Immature natural killer cell (primary cell): ENCODE measurements around the gene RELA. TPM values are rescaled to one million over a fixed set of nuclear protein-coding genes. Genes with fewer than 3 reads are reported as not detected.

Experiments used
- DNase-seq, 3 donors: peaks; one replicate each; pipeline ENCODE4 v3.0.0; 2022; ENCODE audit warnings: mixed read lengths in 1 of 3
- H3K27ac Mint-ChIP-seq, 6 donors: one replicate each; pipeline ENCODE4 v1.8.0; 2020; ENCODE audit warnings: mixed read lengths in 6 of 6, mild to moderate bottlenecking in 5 of 6, inconsistent platforms in 4 of 6, moderate library complexity in 3 of 6
- H3K27me3 Mint-ChIP-seq, 3 donors: one replicate each; pipeline ENCODE4 v1.8.0; 2020 to 2021; ENCODE audit warnings: low read depth in 3 of 3, mild to moderate bottlenecking in 3 of 3, mixed read lengths in 3 of 3, moderate library complexity in 3 of 3, inconsistent platforms in 1 of 3
- H3K36me3 Mint-ChIP-seq, 3 donors: one replicate each; pipeline ENCODE4 v1.8.0; 2020; ENCODE audit warnings: mixed read lengths in 3 of 3, inconsistent platforms in 2 of 3, mild to moderate bottlenecking in 2 of 3
- H3K4me1 Mint-ChIP-seq, 2 donors: one replicate each; pipeline ENCODE4 v1.8.0; 2020; ENCODE audit warnings: inconsistent platforms in 2 of 2, mild to moderate bottlenecking in 2 of 2, mixed read lengths in 2 of 2, moderate library complexity in 1 of 2
- H3K4me3 Mint-ChIP-seq, 5 donors: one replicate each; pipeline ENCODE4 v1.8.0; 2020; ENCODE audit warnings: mild to moderate bottlenecking in 5 of 5, mixed read lengths in 5 of 5, inconsistent platforms in 3 of 5, moderate library complexity in 3 of 5
- H3K9me3 Mint-ChIP-seq, 6 donors: one replicate each; pipeline ENCODE4 v1.8.0; 2020; ENCODE audit warnings: mild to moderate bottlenecking in 6 of 6, mixed read lengths in 6 of 6, inconsistent platforms in 4 of 6, moderate library complexity in 3 of 6
- polyA plus RNA-seq, 3 donors: library from polyadenylated mRNA; unstranded; fragments of 300-500 nt; fragmentation: Illumina TruSeq; gene quantifications; one replicate each; pipeline ENCODE4 v1.2.3, GENCODE V29; 2021

RELA gene
- polyA plus RNA-seq, 3 donors from 2014 or later, result 38.5 to 88.4 (median 41.8) TPM

- Mint-ChIP-seq H3K4me1 (peaks cover 44 to 48% of the 10 kb centered on the region in 2 donors), H3K27ac (peak overlapping the region; percentile 95 to 99 (median 97)), H3K36me3 (peaks cover 4 to 19% (median 13%) of the 10 kb centered on the region in 3 donors), H3K27me3 (peaks cover 35 to 56% (median 44%) of the 10 kb centered on the region in 3 donors), H3K9me3 (peaks cover 0 to 3% (median 0%) of the 10 kb centered on the region in 6 donors), H3K4me3 (peak overlapping the region in 2 of 5 donors; percentile 13 to 47)
- DNase-seq, result no peak
Observed at GRCh38 chr11:65649656-65650546, 12.8 kb downstream of the RELA start.

GRCh38 chr11:65648997-65649493 lies 13.7 kb downstream of the RELA start:
- Mint-ChIP-seq H3K9me3 (peaks cover 0 to 3% (median 0%) of the 10 kb centered on the region in 6 donors), H3K4me3 (no peak overlapping the region), H3K27ac (peak overlapping the region in 5 of 6 donors; percentile 23 to 84 (median 67)), H3K36me3 (peaks cover 3 to 20% (median 13%) of the 10 kb centered on the region in 3 donors), H3K4me1 (peaks cover 46 to 53% of the 10 kb centered on the region in 2 donors), H3K27me3 (peaks cover 32 to 54% (median 50%) of the 10 kb centered on the region in 3 donors)
- no peak for DNase-seq

- H3K9me3 Mint-ChIP-seq, result peaks cover 0 to 2% (median 0%) of the 10 kb centered on the region in 6 donors
- peak overlapping the region in 1 of 6 donors; percentile 74 for H3K27ac Mint-ChIP-seq
- peaks cover 41 to 50% of the 10 kb centered on the region in 2 donors for H3K4me1 Mint-ChIP-seq
- DNase-seq, result no peak
- no peak overlapping the region for H3K4me3 Mint-ChIP-seq
- H3K27me3 Mint-ChIP-seq, result peaks cover 20 to 43% (median 42%) of the 10 kb centered on the region in 3 donors
- peaks cover 3 to 24% (median 13%) of the 10 kb centered on the region in 3 donors for H3K36me3 Mint-ChIP-seq
Observed at GRCh38 chr11:65646958-65647701, 15.6 kb downstream of the RELA start.

- Mint-ChIP-seq H3K4me3 (no peak overlapping the region), H3K9me3 (no peaks in the 10 kb centered on the region), H3K36me3 (peaks cover 3 to 30% (median 19%) of the 10 kb centered on the region in 3 donors), H3K4me1 (peaks cover 41 to 50% of the 10 kb centered on the region in 2 donors), H3K27ac (peak overlapping the region in 3 of 6 donors; percentile 40 to 51 (median 45)), H3K27me3 (peaks cover 18 to 42% (median 42%) of the 10 kb centered on the region in 3 donors)
- DNase-seq, result no peak
Observed at GRCh38 chr11:65646288-65646957, 16.3 kb downstream of the RELA start.

- Mint-ChIP-seq H3K27me3 (peaks cover 19 to 42% (median 41%) of the 10 kb centered on the region in 3 donors), H3K4me3 (no peak overlapping the region), H3K36me3 (peaks cover 3 to 30% (median 19%) of the 10 kb centered on the region in 3 donors), H3K9me3 (no peaks in the 10 kb centered on the region), H3K4me1 (peaks cover 37 to 48% of the 10 kb centered on the region in 2 donors), H3K27ac (peak overlapping the region; percentile 51 to 84 (median 75))
- DNase-seq, result no peak
Observed at GRCh38 chr11:65645710-65646109, 17.0 kb downstream of the RELA start.

- Mint-ChIP-seq H3K9me3 (no peaks in the 10 kb centered on the region), H3K36me3 (peaks cover 3 to 30% (median 19%) of the 10 kb centered on the region in 3 donors), H3K4me3 (peak overlapping the region in 2 of 5 donors; percentile 24 to 45), H3K4me1 (peaks cover 38 to 48% of the 10 kb centered on the region in 2 donors), H3K27ac (peak overlapping the region; percentile 51 to 88 (median 76)), H3K27me3 (peaks cover 26 to 51% (median 49%) of the 10 kb centered on the region in 3 donors)
- DNase-seq, result no peak
Observed at GRCh38 chr11:65644837-65645236, 17.9 kb downstream of the RELA start.

GRCh38 chr11:65643971-65644370 lies 18.7 kb downstream of the RELA start:
- H3K27ac Mint-ChIP-seq, result peak overlapping the region; percentile 60 to 100 (median 87)
- no peaks in the 10 kb centered on the region for H3K9me3 Mint-ChIP-seq
- peaks cover 3 to 29% (median 19%) of the 10 kb centered on the region in 3 donors for H3K36me3 Mint-ChIP-seq
- DNase-seq, result no peak
- H3K27me3 Mint-ChIP-seq, result peaks cover 35 to 59% (median 58%) of the 10 kb centered on the region in 3 donors
- peak overlapping the region in 3 of 5 donors; percentile 10 to 54 (median 21) for H3K4me3 Mint-ChIP-seq
- peaks cover 46 to 57% of the 10 kb centered on the region in 2 donors for H3K4me1 Mint-ChIP-seq

- H3K27me3 Mint-ChIP-seq, result peaks cover 41 to 66% (median 61%) of the 10 kb centered on the region in 3 donors
- H3K27ac Mint-ChIP-seq, result peak overlapping the region; percentile 92 to 100 (median 98)
- peaks cover 60 to 66% of the 10 kb centered on the region in 2 donors for H3K4me1 Mint-ChIP-seq
- peak in 1 of 3 donors; percentile 56 for DNase-seq
- H3K36me3 Mint-ChIP-seq, result peaks cover 0 to 20% (median 11%) of the 10 kb centered on the region in 3 donors
- no peaks in the 10 kb centered on the region for H3K9me3 Mint-ChIP-seq
- peak overlapping the region; percentile 85 to 96 (median 91) for H3K4me3 Mint-ChIP-seq
Observed at GRCh38 chr11:65642014-65642671, 20.6 kb downstream of the RELA start.

- Mint-ChIP-seq H3K4me3 (peak overlapping the region; percentile 85 to 96 (median 91)), H3K36me3 (peaks cover 0 to 24% (median 11%) of the 10 kb centered on the region in 3 donors), H3K27me3 (peaks cover 41 to 65% (median 61%) of the 10 kb centered on the region in 3 donors), H3K27ac (peak overlapping the region; percentile 92 to 100 (median 98)), H3K9me3 (no peaks in the 10 kb centered on the region), H3K4me1 (peaks cover 65 to 71% of the 10 kb centered on the region in 2 donors)
- no peak for DNase-seq
Observed at GRCh38 chr11:65641297-65642013, 21.3 kb downstream of the RELA start.

- peak overlapping the region; percentile 91 to 100 (median 92) for H3K4me3 Mint-ChIP-seq
- H3K27ac Mint-ChIP-seq, result peak overlapping the region; percentile 99 to 100 (median 100)
- DNase-seq, result peak; percentile 84 to 87 (median 85)
- H3K9me3 Mint-ChIP-seq, result no peaks in the 10 kb centered on the region
- H3K36me3 Mint-ChIP-seq, result peaks cover 0 to 23% (median 10%) of the 10 kb centered on the region in 3 donors
- H3K4me1 Mint-ChIP-seq, result peaks cover 65 to 71% of the 10 kb centered on the region in 2 donors
- H3K27me3 Mint-ChIP-seq, result peaks cover 39 to 61% (median 59%) of the 10 kb centered on the region in 3 donors
Observed at GRCh38 chr11:65640483-65641296, 22.0 kb downstream of the RELA start.
